Measurements from ENCODE around the gene NEDD4L. TPM values are rescaled to one million over a fixed set of nuclear protein-coding genes. Genes with fewer than 3 reads are reported as not detected.

NEDD4L gene
- total RNA-seq, 2 experiments from 2014 or later = 11.2 to 13.7 TPM

DNA sequence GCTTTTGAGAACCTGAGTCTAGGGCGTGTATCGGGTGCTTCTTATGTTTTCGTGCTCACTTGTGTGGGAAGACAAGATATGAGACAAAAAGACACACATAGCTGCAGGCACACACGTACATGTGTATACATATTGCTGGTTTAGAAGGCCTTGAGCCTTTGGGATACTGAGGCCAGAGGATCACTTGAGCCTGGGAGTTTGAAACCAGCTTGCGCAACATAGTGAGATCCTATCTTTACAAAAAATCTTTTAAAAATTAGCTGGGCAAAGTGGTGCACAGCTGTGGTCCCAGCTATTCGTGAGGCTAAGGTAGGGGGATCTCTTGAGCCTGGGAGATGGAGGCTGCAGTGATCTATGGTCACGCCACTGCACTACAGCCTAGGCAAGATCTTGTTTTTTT is 18.8 kb upstream of the NEDD4L start:
- POLR2A ChIA-PET = no interaction called here
- H3K27ac Mint-ChIP-seq = no peak overlapping the region
- CTCF ChIA-PET = interaction anchor here (0.9 kb wide), 1 partner anchor 79 kb away, joined by 3 read pairs; no protein-coding TSS in a partner anchor

DNA sequence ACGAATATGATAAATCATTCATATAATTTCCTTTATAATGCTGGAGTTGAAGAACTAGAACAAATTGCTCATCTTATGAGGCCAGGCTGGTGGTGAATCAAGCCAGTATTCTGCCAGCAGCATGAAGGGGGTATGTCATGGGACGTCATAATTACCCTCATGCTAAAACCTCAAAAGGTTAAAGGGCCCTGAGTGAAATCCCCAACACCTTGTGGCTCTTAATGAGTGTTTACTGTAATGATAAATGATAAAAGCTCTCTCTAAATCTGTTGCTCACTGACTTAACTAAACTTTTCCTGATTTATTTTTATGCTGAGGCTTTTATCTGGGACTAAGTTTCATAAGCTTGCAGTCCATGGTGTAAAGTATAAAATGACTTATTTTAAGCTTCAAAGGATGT is 18.3 kb upstream of the NEDD4L start:
- TF ChIP-seq CTCF (IDR thresholded peaks at IDR 0.05) = no peak
- Histone ChIP-seq H3K4me3 (ENCODE audit: low read length) (no peak overlapping the region), H3K36me3 (ENCODE audit: insufficient read depth, low read length) (no peaks in the 10 kb centered on the region), H3K27me3 (ENCODE audit: control insufficient read depth in 1 of 2, insufficient read depth in 2 of 2, low read length in 2 of 2) (no peaks in the 10 kb centered on the region), H3K27ac (ENCODE audit: low read depth in 1 of 2, low read length in 2 of 2) (no peak overlapping the region), H3K4me1 (ENCODE audit: insufficient read depth, low read length) (no peaks in the 10 kb centered on the region), H3K9me3 (ENCODE audit: control insufficient read depth in 1 of 2, insufficient read depth in 1 of 2, low read length in 2 of 2) (no peaks in the 10 kb centered on the region)
- no peaks in the 10 kb centered on the region for H3K4me1 Mint-ChIP-seq (ENCODE audit: low read depth)
- POLR2A ChIA-PET = no interaction called here
- H3K9me3 Mint-ChIP-seq = no peaks in the 10 kb centered on the region
- no peak overlapping the region for H3K4me3 Mint-ChIP-seq
- CTCF ChIA-PET = no interaction called here
- H3K27me3 Mint-ChIP-seq = peaks cover 5% of the 10 kb centered on the region
- H3K36me3 Mint-ChIP-seq (ENCODE audit: low read depth) = no peaks in the 10 kb centered on the region
- ATAC-seq (ENCODE audit: poor library complexity) = no peak
- intact Hi-C loops (cut with DNase I, micrococcal nuclease) = no loop called here
- no peak overlapping the region for H3K27ac Mint-ChIP-seq
- no peak for DNase-seq

More for the DNA sequence above, 18.8 kb upstream of the NEDD4L start:
- Histone ChIP-seq H3K4me3 (ENCODE audit: low read length) (no peak overlapping the region), H3K9me3 (ENCODE audit: control insufficient read depth in 1 of 2, insufficient read depth in 1 of 2, low read length in 2 of 2) (no peaks in the 10 kb centered on the region), H3K27me3 (ENCODE audit: control insufficient read depth in 1 of 2, insufficient read depth in 2 of 2, low read length in 2 of 2) (no peaks in the 10 kb centered on the region), H3K4me1 (ENCODE audit: insufficient read depth, low read length) (no peaks in the 10 kb centered on the region), H3K27ac (ENCODE audit: low read depth in 1 of 2, low read length in 2 of 2) (no peak overlapping the region), H3K36me3 (ENCODE audit: insufficient read depth, low read length) (no peaks in the 10 kb centered on the region)
- no peaks in the 10 kb centered on the region for H3K4me1 Mint-ChIP-seq (ENCODE audit: low read depth)
- no peak for ATAC-seq (ENCODE audit: poor library complexity)
- no peak for TF ChIP-seq CTCF (IDR thresholded peaks at IDR 0.05)
- no peaks in the 10 kb centered on the region for H3K9me3 Mint-ChIP-seq
- H3K36me3 Mint-ChIP-seq (ENCODE audit: low read depth) = no peaks in the 10 kb centered on the region
- H3K27me3 Mint-ChIP-seq = peaks cover 5% of the 10 kb centered on the region
- no peak overlapping the region for H3K4me3 Mint-ChIP-seq
- no peak for DNase-seq
- intact Hi-C loops (cut with DNase I, micrococcal nuclease) = no loop called here

DNA sequence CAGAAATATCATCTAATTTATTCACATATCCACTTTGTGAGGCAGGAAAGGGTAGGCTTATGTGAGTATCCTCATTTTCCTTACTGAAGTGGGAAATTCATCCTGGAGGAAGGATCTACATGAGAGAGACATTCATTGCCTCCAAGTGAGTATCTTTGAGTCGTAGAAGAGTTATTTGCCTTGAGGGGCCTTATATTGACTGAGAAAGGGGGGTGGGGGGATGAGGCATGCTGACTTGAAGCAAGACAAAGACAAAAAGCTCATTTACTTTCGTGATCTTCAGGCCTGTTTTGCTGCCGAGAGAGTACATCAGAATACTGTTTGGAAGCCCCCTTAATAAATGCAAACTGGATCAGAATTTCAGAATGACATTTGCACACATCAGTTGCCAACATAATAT is 17.6 kb upstream of the NEDD4L start:
- Mint-ChIP-seq H3K36me3 (ENCODE audit: low read depth) (no peaks in the 10 kb centered on the region), H3K4me3 (no peak overlapping the region), H3K9me3 (no peaks in the 10 kb centered on the region), H3K4me1 (ENCODE audit: low read depth) (no peaks in the 10 kb centered on the region), H3K27ac (no peak overlapping the region), H3K27me3 (peaks cover 5% of the 10 kb centered on the region)
- no peak for TF ChIP-seq CTCF (IDR thresholded peaks at IDR 0.05)
- DNase-seq (no peak), ATAC-seq (ENCODE audit: poor library complexity) (no peak)
- POLR2A ChIA-PET = no interaction called here
- Histone ChIP-seq H3K27ac (ENCODE audit: low read depth in 1 of 2, low read length in 2 of 2) (no peak overlapping the region), H3K4me1 (ENCODE audit: insufficient read depth, low read length) (no peaks in the 10 kb centered on the region), H3K9me3 (ENCODE audit: control insufficient read depth in 1 of 2, insufficient read depth in 1 of 2, low read length in 2 of 2) (no peaks in the 10 kb centered on the region), H3K36me3 (ENCODE audit: insufficient read depth, low read length) (no peaks in the 10 kb centered on the region), H3K4me3 (ENCODE audit: low read length) (no peak overlapping the region), H3K27me3 (ENCODE audit: control insufficient read depth in 1 of 2, insufficient read depth in 2 of 2, low read length in 2 of 2) (no peaks in the 10 kb centered on the region)
- intact Hi-C loops (cut with DNase I, micrococcal nuclease) = no loop called here
- CTCF ChIA-PET = interaction anchor here (0.9 kb wide), 1 partner anchor 95 kb away, joined by 3 read pairs; no protein-coding TSS in a partner anchor

All from CD4-positive, alpha-beta T cell (primary cell).